HEK293 (cell line): Measurements from ENCODE around the gene CDX1.

ENCODE experiments used
- BCL11A ChIP-seq: fragments of 450-650 bp; formaldehyde crosslinking; IDR thresholded peaks from 2 replicates; pipeline ENCODE4 v1.5.1; 2016; ENCODE audit warnings: low read depth, missing biosample characterization, missing genetic modification characterization
- BCL11B ChIP-seq: fragments of 450-650 bp; formaldehyde crosslinking; IDR thresholded peaks from 2 replicates; pipeline ENCODE4 v1.5.1; 2016; ENCODE audit warnings: low read depth, missing biosample characterization, missing genetic modification characterization
- GLI2 ChIP-seq: fragments of 450-650 bp; formaldehyde crosslinking; IDR thresholded peaks from 2 replicates; pipeline ENCODE4; 2017; ENCODE audit warnings: missing biosample characterization, missing genetic modification characterization, low read depth, borderline replicate concordance
- GLIS1 ChIP-seq: fragments of 450-650 bp; formaldehyde crosslinking; IDR thresholded peaks from 2 replicates; pipeline ENCODE4 v1.5.1; 2016; ENCODE audit warnings: missing biosample characterization, missing genetic modification characterization
- KLF10 ChIP-seq: fragments of 450-650 bp; IDR thresholded peaks from 2 replicates; pipeline ENCODE4 v1.5.1; 2018; ENCODE audit warnings: missing biosample characterization, mild to moderate bottlenecking, missing genetic modification characterization
- SCRT2 ChIP-seq: fragments of 450-650 bp; formaldehyde crosslinking; IDR thresholded peaks from 2 replicates; pipeline ENCODE4 v1.5.1; 2016; ENCODE audit warnings: missing biosample characterization, missing genetic modification characterization
- ZFP69B ChIP-seq: fragments of 450-650 bp; formaldehyde crosslinking; IDR thresholded peaks from 2 replicates; pipeline ENCODE4 v1.5.1; 2016; ENCODE audit warnings: missing biosample characterization, missing genetic modification characterization
- ZIC2 ChIP-seq: fragments of 450-650 bp; formaldehyde crosslinking; IDR thresholded peaks from 2 replicates; pipeline ENCODE4 v1.5.1; 2016; ENCODE audit warnings: missing biosample characterization, missing genetic modification characterization
- ZNF133 ChIP-seq: fragments of 450-650 bp; formaldehyde crosslinking; IDR thresholded peaks from 2 replicates; pipeline ENCODE4 v1.5.1; 2016; ENCODE audit warnings: missing biosample characterization, missing genetic modification characterization
- ZNF202 ChIP-seq: fragments of 450-650 bp; formaldehyde crosslinking; IDR thresholded peaks from 2 replicates; pipeline ENCODE4 v1.5.1; 2016; ENCODE audit warnings: missing biosample characterization, missing genetic modification characterization, borderline replicate concordance
- ZNF211 ChIP-seq: fragments of 450-650 bp; formaldehyde crosslinking; IDR thresholded peaks from 2 replicates; pipeline ENCODE4 v1.5.1; 2016; ENCODE audit warnings: low read depth, missing biosample characterization, missing genetic modification characterization
- ZNF239 ChIP-seq: fragments of 450-650 bp; formaldehyde crosslinking; IDR thresholded peaks from 2 replicates; pipeline ENCODE4 v1.5.1; 2016; ENCODE audit warnings: missing biosample characterization, missing genetic modification characterization
- ZNF404 ChIP-seq: fragments of 450-650 bp; formaldehyde crosslinking; IDR thresholded peaks from 2 replicates; pipeline ENCODE4 v1.5.1; 2017; ENCODE audit warnings: missing biosample characterization, missing genetic modification characterization
- ZNF48 ChIP-seq: fragments of 450-650 bp; formaldehyde crosslinking; IDR thresholded peaks from 2 replicates; pipeline ENCODE4 v1.5.1; 2016; ENCODE audit warnings: missing biosample characterization, missing genetic modification characterization
- ZNF600 ChIP-seq: fragments of 450-650 bp; formaldehyde crosslinking; IDR thresholded peaks from 2 replicates; pipeline ENCODE4 v1.5.1; 2016; ENCODE audit warnings: missing biosample characterization, missing genetic modification characterization
- ZNF629 ChIP-seq: fragments of 450-650 bp; formaldehyde crosslinking; IDR thresholded peaks from 2 replicates; pipeline ENCODE4 v1.5.1; 2017; ENCODE audit warnings: missing biosample characterization, missing genetic modification characterization
- ZNF701 ChIP-seq: fragments of 450-650 bp; formaldehyde crosslinking; IDR thresholded peaks from 2 replicates; pipeline ENCODE4 v1.5.1; 2016; ENCODE audit warnings: missing biosample characterization, missing genetic modification characterization
- ZNF776 ChIP-seq: fragments of 450-650 bp; formaldehyde crosslinking; IDR thresholded peaks from 2 replicates; pipeline ENCODE4 v1.5.0; 2017; ENCODE audit warnings: missing biosample characterization, missing genetic modification characterization, borderline replicate concordance
- TF ChIP-seq, protein P1 (sequence below): fragments of 450-650 bp; formaldehyde crosslinking; IDR thresholded peaks from 2 replicates; pipeline ENCODE4 v1.5.1; 2016; ENCODE audit warnings: missing biosample characterization, missing genetic modification characterization
- TF ChIP-seq, protein P2 (sequence below): fragments of 450-650 bp; formaldehyde crosslinking; IDR thresholded peaks from 2 replicates; pipeline ENCODE4 v1.5.1; 2016; ENCODE audit warnings: missing biosample characterization, missing genetic modification characterization
- TF ChIP-seq, protein P3 (sequence below): fragments of 450-650 bp; formaldehyde crosslinking; IDR thresholded peaks from 2 replicates; pipeline ENCODE4 v1.5.1; 2017; ENCODE audit warnings: missing biosample characterization, mild to moderate bottlenecking, missing genetic modification characterization, moderate library complexity
- TF ChIP-seq, protein P4 (sequence below): fragments of 450-650 bp; formaldehyde crosslinking; IDR thresholded peaks from 2 replicates; pipeline ENCODE4 v1.5.1; 2016; ENCODE audit warnings: missing biosample characterization, missing genetic modification characterization
- TF ChIP-seq, protein P5 (sequence below): fragments of 450-650 bp; IDR thresholded peaks from 2 replicates; pipeline ENCODE4 v1.5.1; 2018; ENCODE audit warnings: missing biosample characterization, missing genetic modification characterization
- TF ChIP-seq, protein P6 (sequence below): fragments of 450-650 bp; formaldehyde crosslinking; IDR thresholded peaks from 2 replicates; pipeline ENCODE4 v1.5.1; 2017; ENCODE audit warnings: missing biosample characterization, missing genetic modification characterization
- TF ChIP-seq, protein P7 (sequence below): fragments of 450-650 bp; formaldehyde crosslinking; IDR thresholded peaks from 2 replicates; pipeline ENCODE4 v1.5.1; 2016; ENCODE audit warnings: missing biosample characterization, missing genetic modification characterization

The CDX1 gene

DNA sequence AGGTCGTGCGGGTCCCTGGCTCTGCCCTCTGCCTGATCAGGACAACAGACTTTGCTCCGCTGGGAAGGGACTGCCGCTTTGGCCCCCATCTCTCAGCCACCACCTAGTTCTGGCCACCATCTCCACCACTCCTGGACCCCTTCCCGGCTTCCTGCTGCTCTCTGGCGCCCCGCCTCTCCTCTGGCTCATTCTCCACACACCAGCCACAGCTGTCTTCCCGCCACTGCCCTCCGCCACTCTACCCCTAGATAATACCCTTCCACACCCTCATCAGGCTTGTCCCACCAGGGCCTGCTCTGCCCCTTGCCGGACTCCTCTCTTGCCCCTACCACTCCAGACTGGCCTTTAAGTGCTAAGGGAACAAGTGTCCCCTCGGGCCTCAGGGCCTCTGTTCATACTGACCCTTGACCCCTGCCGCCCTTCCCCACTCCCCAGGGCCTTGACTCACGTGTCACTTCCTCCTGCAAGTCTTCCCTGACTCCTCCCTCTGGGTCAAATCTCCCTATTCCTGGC lies 3.0 kb upstream of the CDX1 start (continued):
- TF ChIP-seq ZIC2 (tag by site-specific recombination) (0 out of 2 replicates have a peak, but pooled peaks have one; percentile 13), GLI2 (tag by site-specific recombination) (no peak), ZNF48 (tag by site-specific recombination) (no peak), GLIS1 (no peak), BCL11B (tag by site-specific recombination) (no peak), ZNF776 (tag by site-specific recombination) (no peak), ZNF600 (tag by site-specific recombination) (peak; percentile 52), BCL11A (tag by site-specific recombination) (0 out of 2 replicates have a peak, but pooled peaks have one; percentile 44), ZNF629 (tag by site-specific recombination) (no peak), ZNF202 (tag by site-specific recombination) (no peak), ZNF701 (tag by site-specific recombination) (no peak), ZNF404 (tag by site-specific recombination) (no peak), SCRT2 (tag by site-specific recombination) (no peak), KLF10 (no peak), ZNF211 (tag by site-specific recombination) (no peak), ZFP69B (no peak), ZNF133 (tag by site-specific recombination) (no peak), ZNF239 (tag by site-specific recombination) (no peak)
- TF ChIP-seq, protein P1, sequence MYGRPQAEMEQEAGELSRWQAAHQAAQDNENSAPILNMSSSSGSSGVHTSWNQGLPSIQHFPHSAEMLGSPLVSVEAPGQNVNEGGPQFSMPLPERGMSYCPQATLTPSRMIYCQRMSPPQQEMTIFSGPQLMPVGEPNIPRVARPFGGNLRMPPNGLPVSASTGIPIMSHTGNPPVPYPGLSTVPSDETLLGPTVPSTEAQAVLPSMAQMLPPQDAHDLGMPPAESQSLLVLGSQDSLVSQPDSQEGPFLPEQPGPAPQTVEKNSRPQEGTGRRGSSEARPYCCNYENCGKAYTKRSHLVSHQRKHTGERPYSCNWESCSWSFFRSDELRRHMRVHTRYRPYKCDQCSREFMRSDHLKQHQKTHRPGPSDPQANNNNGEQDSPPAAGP (tag by site-specific recombination) = peak; percentile 59
- TF ChIP-seq, protein P2, sequence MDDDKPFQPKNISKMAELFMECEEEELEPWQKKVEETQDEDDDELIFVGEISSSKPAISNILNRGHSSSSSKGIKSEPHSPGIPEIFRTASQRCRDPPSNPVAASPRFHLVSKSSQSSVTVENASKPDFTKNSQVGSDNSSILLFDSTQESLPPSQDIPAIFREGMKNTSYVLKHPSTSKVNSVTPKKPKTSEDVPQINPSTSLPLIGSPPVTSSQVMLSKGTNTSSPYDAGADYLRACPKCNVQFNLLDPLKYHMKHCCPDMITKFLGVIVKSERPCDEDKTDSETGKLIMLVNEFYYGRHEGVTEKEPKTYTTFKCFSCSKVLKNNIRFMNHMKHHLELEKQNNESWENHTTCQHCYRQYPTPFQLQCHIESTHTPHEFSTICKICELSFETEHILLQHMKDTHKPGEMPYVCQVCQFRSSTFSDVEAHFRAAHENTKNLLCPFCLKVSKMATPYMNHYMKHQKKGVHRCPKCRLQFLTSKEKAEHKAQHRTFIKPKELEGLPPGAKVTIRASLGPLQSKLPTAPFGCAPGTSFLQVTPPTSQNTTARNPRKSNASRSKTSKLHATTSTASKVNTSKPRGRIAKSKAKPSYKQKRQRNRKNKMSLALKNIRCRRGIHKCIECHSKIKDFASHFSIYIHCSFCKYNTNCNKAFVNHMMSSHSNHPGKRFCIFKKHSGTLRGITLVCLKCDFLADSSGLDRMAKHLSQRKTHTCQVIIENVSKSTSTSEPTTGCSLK = no peak
- TF ChIP-seq, protein P3, sequence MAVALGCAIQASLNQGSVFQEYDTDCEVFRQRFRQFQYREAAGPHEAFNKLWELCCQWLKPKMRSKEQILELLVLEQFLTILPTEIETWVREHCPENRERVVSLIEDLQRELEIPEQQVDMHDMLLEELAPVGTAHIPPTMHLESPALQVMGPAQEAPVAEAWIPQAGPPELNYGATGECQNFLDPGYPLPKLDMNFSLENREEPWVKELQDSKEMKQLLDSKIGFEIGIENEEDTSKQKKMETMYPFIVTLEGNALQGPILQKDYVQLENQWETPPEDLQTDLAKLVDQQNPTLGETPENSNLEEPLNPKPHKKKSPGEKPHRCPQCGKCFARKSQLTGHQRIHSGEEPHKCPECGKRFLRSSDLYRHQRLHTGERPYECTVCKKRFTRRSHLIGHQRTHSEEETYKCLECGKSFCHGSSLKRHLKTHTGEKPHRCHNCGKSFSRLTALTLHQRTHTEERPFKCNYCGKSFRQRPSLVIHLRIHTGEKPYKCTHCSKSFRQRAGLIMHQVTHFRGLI (tag by site-specific recombination) = no peak
- TF ChIP-seq, protein P4, sequence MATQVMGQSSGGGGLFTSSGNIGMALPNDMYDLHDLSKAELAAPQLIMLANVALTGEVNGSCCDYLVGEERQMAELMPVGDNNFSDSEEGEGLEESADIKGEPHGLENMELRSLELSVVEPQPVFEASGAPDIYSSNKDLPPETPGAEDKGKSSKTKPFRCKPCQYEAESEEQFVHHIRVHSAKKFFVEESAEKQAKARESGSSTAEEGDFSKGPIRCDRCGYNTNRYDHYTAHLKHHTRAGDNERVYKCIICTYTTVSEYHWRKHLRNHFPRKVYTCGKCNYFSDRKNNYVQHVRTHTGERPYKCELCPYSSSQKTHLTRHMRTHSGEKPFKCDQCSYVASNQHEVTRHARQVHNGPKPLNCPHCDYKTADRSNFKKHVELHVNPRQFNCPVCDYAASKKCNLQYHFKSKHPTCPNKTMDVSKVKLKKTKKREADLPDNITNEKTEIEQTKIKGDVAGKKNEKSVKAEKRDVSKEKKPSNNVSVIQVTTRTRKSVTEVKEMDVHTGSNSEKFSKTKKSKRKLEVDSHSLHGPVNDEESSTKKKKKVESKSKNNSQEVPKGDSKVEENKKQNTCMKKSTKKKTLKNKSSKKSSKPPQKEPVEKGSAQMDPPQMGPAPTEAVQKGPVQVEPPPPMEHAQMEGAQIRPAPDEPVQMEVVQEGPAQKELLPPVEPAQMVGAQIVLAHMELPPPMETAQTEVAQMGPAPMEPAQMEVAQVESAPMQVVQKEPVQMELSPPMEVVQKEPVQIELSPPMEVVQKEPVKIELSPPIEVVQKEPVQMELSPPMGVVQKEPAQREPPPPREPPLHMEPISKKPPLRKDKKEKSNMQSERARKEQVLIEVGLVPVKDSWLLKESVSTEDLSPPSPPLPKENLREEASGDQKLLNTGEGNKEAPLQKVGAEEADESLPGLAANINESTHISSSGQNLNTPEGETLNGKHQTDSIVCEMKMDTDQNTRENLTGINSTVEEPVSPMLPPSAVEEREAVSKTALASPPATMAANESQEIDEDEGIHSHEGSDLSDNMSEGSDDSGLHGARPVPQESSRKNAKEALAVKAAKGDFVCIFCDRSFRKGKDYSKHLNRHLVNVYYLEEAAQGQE (tag by site-specific recombination) = no peak
- TF ChIP-seq, protein P5, sequence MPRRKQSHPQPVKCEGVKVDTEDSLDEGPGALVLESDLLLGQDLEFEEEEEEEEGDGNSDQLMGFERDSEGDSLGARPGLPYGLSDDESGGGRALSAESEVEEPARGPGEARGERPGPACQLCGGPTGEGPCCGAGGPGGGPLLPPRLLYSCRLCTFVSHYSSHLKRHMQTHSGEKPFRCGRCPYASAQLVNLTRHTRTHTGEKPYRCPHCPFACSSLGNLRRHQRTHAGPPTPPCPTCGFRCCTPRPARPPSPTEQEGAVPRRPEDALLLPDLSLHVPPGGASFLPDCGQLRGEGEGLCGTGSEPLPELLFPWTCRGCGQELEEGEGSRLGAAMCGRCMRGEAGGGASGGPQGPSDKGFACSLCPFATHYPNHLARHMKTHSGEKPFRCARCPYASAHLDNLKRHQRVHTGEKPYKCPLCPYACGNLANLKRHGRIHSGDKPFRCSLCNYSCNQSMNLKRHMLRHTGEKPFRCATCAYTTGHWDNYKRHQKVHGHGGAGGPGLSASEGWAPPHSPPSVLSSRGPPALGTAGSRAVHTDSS (tag by site-specific recombination) = no peak
- TF ChIP-seq, protein P6, sequence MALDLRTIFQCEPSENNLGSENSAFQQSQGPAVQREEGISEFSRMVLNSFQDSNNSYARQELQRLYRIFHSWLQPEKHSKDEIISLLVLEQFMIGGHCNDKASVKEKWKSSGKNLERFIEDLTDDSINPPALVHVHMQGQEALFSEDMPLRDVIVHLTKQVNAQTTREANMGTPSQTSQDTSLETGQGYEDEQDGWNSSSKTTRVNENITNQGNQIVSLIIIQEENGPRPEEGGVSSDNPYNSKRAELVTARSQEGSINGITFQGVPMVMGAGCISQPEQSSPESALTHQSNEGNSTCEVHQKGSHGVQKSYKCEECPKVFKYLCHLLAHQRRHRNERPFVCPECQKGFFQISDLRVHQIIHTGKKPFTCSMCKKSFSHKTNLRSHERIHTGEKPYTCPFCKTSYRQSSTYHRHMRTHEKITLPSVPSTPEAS (tag by site-specific recombination) = no peak
- TF ChIP-seq, protein P7, sequence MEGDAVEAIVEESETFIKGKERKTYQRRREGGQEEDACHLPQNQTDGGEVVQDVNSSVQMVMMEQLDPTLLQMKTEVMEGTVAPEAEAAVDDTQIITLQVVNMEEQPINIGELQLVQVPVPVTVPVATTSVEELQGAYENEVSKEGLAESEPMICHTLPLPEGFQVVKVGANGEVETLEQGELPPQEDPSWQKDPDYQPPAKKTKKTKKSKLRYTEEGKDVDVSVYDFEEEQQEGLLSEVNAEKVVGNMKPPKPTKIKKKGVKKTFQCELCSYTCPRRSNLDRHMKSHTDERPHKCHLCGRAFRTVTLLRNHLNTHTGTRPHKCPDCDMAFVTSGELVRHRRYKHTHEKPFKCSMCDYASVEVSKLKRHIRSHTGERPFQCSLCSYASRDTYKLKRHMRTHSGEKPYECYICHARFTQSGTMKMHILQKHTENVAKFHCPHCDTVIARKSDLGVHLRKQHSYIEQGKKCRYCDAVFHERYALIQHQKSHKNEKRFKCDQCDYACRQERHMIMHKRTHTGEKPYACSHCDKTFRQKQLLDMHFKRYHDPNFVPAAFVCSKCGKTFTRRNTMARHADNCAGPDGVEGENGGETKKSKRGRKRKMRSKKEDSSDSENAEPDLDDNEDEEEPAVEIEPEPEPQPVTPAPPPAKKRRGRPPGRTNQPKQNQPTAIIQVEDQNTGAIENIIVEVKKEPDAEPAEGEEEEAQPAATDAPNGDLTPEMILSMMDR (tag by site-specific recombination) = peak; percentile 38; the same call in 1 of the 2 replicates
